Measurements from ENCODE around the gene CCSAP. TPM values are rescaled to one million over a fixed set of nuclear protein-coding genes. Genes with fewer than 3 reads are reported as not detected.

The CCSAP gene
- total RNA-seq, 1 experiment from 2014 or later, result 6.6 TPM

DNA sequence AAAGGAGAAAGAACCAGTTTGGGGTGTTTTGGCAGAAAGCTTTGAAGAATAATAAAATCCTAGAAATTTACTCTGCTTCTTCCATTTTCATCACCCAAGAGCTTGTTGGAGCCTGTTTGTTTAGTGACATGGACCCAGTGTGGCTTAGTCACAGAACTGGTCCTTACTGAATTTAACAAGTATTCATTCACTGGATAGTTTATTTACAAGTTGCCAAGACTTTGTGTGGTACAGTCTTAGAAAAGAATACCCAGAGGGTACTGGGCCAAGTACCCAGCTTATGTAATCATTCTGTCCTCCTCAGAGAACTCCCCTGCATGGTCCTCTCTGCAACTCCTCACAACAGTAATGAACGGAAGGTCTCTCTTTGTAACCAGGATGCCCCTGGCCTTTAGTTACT lies 55.6 kb downstream of the CCSAP start:
- no peak for DNase-seq (ENCODE audit: low spot score)

DNA sequence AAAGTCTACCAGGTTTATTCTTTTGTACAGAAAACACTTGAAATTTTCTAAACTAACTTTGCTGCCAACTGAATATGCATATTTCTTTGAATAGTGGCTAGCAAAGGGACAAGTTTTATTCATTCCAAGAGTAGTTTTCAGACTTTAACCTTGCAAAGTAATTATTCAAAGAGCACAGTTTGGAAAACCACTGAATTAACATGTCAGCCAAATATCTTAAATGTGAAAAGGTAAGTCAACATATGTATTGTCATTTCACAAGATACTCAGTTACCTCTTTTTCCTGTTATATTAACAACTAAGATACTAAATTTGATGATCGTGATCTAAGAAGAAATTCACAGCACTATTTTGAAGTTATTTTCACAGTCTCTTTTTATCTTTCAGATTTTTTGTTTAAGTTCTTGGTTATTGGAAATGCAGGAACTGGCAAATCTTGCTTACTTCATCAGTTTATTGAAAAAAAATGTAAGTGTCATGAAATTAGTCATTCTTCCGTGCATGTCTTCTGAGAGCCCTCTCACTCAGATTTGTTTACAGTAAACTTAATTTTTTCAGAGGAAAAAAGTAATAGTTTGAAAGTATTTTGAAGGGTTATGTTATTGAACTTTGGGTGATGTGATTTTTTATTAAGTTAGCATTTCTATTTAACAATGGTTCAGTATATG lies 56.6 kb downstream of the CCSAP start:
- no peak for DNase-seq (ENCODE audit: low spot score)

DNA sequence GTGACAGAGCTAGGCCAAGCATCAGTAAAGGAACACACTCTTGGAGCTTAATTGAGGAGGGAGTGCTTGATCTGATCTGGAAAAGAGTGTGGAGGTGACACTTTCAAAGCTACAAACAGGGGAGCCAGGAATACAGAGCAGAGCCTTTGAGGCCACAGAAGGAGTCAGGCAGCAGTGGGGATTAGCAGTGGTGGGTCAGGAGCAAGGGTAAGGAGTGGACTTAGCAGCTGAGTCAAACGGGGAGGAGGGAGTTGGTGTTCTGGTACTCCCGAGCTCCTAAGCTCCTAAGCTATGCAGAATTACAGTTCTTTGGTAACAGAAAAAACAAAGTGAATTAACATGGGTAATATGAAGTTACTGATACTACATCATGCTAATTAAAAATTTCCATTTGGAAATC lies 57.4 kb downstream of the CCSAP start:
- no peak for DNase-seq (ENCODE audit: low spot score)

DNA sequence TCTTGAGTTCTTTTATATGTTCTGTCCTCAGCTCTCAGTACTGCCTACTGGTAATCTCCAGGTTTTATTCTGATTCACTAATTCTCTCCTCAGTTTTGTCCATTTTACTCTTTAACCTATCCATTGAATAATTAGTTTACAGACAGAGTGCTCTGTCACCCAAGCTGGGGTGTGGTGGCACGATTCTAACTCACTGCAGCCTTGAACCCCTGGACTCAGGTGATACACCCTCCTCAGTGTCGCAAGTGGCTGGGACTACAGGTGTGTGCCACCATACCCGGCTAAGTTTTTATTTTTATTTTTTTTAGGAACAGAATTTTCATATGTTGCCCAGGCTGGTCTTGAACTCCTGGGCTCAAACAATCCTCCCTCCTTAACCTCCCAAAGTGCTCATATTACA lies 58.0 kb downstream of the CCSAP start:
- DNase-seq (ENCODE audit: low spot score), result no peak

DNA sequence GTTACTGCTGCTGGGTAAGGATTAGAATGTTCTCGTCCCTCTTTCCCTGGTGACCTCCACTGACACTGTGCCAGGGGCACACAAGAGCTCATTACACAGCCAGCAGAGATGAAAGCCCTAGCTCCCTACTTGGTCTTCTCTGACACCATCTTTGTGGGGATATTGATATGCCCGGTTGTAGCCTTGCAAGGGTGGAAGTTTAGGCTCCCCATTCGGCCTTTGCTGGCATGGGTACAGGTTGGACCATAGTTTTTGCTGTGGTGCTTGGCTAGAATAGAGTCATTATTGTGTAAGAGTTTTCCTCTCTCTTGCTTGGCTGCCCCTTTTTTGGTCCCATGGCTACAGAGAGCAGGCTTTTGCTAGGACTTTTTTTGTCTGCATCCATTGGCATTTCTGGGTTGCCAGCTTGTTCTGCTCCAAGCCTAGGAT lies 59.6 kb downstream of the CCSAP start:
- DNase-seq (ENCODE audit: low spot score), result no peak

DNA sequence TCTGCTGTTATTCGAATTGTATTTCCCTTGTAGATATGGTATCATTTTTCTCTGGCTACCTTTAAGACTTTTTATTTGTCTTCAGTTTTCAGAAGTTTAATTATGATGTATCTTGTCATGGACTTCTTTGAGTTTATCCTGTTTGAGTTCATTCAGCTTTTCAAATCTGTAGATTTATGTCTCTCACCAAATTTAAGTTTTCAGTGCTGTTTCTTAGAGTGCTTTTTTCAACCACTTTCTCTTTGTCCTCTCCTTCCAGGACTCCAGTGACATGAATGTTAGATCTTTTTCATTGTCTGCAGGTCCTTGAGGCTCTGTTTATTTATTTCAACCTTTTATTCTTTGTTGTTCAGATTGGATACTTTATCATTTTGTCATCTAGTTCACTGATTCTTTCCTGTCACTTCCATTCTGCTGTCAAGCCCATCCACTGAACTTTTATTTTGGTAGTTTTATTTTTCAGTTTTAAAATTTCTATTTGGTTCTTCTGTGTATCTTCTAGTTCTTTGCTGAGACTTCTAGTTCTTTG lies 60.5 kb downstream of the CCSAP start:
- DNase-seq (ENCODE audit: low spot score), result no peak

DNA sequence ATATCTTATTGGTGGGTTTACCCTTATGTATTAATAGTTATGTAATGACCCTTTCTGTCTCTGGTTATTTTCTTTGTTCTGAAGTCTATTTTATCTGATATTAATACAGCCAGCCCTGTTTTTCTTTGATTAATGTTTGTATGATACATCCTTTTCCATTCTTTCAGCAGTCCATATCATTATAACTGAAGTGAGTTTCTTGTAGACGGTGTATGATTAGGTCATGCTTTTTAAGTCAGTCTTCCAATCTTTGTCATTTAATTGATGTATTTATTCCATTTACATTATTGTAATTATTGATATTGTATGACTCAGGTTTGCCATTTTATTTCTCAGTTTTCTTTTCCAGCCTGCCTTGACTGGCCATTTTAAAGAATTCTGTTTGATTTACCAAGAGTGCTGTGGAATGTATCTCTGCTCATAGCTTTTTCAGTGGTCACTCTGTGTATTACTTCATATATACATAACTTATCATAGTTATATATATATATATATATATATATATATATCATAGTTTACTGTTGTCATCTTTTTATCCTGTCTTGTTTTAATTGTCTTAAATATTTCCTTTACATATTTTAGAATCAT lies 61.4 kb downstream of the CCSAP start:
- no peak for DNase-seq (ENCODE audit: low spot score)

DNA sequence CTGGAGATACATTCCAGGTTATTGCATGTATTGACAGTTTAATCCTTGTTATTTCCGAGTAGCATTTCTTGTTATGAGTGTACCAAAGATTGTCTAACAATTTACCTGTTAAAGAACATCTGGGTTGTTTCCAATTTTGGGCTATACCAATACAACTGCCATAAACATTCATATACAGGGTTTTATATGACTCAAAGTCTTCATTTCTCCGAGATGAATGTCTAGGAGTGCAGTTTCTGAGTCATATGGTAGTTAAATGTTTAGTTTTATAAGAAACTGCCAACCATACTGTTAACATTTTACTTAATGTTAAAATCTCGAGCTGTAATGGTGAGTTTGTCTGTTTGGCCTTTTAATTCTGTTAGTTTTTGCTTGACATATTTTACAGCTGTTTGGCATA lies 61.9 kb downstream of the CCSAP start:
- no peak for DNase-seq (ENCODE audit: low spot score)

DNA sequence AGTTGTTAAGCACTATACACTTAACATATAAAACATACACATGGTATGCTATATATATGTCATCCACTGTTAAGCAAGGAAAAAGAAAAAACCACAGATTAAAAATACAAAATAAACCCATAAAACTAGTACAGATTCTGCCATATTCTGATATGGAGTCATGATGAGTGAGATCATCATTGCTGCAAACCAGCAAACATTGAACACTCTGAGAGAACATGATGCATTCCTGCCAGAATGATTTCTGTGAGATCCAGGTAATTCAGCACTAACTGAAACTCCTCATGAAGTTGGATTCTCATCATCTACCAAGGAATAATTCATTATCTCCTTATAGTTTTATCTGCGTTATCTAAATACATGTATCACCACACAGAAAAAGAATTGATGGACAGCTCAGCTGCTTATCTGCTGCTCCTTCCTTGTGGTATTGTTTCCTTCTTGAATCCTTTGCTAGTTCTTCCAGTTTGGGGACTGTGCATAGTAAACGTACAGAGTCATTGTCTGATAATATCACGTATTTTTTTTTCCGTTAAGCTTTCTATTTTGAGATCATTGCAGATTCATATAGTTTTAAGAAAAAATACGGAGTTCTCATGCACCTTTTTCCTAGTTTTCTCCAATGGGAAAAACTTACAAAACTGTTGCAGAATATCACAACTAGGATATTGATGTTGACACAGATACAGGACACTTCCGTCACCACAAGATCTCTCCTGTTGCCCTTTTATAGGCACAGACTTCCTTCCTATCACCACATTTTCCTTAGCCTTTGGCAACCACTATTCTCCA lies 62.6 kb downstream of the CCSAP start:
- DNase-seq (ENCODE audit: low spot score), result no peak

DNA sequence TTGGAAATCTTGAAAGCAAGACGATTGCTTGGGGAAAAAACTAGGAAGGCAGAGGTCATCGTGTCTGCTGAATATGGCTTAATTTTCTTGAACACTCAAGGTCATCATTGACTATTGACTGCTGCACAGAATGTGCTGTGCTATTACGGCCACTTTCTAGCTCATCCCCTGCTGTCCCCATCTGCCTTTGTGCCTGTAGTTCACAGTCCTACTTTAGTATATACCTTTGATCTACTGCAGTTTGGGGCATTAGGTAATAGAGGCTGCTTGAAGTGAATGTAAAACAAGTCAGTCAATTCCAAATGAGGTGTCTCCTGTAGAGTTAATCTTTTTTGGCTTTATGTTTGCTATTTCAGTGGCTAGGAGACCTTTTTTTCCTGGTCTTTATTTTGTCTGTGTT lies 63.6 kb downstream of the CCSAP start:
- no peak for DNase-seq (ENCODE audit: low spot score)

DNA sequence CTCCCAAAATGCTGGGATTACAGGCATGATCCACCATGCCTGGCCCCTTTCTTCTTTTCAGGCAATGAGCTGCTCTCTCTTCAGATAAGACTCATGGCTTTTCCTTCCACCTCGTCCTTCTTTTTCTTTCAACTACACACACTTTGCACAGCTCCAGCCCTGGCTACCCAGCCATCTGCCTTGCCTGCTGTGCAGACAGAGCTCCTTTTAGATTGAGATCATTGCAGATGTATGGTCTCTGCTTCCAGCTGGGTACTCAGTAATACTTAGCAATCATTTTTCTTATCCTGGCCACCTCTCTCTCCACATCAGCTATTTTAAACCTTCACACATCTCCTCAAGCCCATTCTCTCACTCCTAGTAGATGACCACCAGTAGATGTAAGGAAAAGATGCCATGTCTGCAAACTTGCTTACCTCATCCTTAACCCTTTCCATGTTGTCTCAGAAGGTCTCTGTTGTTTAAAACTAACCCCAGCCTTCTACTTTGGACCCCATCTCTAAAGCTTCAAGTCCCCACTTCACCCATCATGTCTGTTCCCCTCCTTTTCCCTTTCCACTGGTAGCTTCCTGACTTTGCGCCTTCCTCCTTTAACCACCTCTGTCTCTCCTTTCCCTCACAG lies 64.6 kb downstream of the CCSAP start:
- no peak for DNase-seq (ENCODE audit: low spot score)

DNA sequence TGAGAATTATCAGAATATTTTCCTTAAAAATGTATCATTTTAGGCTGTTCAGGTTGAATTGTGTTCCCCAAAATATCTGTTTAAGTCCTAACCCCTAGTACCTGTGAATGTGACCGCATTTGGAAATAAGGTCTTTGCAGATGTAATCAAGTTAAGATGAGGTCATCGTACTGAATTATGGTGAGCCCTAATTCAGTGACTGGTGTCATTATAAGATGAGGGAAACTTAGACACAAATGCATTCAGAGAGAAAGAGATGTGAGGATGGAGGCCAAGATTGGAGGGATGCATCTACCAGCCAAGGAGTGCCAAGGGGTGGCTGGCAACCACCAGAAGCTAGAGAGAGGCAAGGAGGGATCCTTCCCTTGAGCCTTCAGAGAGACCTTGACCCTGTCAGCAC lies 67.8 kb downstream of the CCSAP start:
- DNase-seq (ENCODE audit: low spot score), result no peak

DNA sequence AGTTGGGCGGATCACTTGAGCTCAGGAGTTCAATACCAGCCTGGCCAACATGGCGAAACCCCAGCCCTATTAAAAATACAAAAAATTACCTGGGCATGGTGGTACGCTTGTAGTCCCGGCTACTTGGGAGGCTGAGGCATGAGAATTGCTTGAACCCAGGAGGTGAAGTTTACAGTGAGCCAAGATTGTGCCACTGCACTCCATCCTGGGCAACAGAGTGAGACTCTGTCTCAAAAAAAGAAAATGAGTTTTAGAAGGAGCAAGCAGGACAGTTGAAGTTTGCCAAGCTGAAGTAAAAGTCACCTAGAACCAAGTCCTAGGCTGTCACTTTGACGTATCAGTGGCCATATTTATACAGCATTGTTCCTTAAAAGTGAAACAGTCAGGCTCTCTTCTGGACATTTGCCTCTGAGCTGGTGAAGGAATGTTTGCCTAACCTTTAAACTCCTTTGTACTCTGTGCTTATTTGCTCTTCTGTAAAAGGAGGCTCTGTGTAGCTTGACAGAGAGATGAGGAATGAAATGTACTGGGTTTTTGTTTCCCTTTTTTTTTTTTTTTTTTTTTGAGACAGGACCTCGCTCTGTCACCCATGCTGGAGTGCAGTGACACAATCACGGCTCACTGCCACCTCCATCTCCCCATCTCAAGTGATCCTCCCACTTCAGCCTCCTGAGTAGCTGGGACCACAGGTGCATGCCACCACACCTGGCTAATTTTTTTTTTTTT lies 69.2 kb downstream of the CCSAP start:
- DNase-seq (ENCODE audit: low spot score), result peak; percentile 72

DNA sequence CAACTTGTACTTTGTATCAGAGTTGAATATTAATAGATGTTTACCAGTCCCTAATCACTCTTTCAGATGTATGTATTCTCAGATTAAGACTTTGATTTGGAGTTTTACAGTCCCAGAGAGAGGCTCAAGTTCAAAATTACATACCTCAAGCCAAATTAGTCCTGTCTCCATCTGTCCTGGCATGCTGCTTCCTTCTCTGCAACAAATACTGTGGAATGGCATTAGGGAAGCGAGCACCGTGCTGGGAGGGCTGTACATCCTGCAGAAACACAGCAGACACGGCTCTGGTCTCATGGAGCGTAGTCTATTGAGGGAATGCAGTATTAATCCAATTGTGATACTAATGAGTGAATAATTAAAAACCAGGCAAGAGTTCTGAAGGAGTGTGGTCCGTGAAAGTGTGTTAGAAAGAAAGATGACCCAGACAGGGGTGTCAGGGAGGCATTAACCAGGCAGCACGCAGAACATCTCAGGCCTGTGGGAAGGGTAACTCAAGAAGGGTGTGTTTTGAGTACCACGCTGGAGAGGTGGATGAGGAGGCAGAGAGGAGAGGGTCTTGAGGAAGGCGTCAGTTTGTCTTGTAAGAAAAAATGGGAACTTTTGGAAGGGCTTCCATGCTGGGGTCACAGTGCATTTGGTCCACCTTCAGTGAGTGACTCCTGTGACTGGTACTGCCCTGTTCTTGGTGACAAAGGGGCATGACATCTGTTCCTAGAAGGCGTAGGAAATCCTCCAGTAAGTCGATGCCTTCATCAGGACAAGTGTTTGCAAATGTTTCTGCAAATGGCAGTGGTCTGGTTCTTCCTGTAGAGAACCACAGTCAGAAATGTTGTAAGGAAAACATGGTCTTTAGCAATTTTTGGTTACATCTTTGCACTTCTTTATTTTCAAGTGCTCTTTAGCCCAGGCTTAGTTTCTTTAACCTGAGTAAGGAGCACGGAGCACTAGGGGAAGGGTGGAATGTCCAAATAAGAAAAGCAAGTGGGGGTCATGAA lies 70.4 kb downstream of the CCSAP start:
- peak; percentile 26 for DNase-seq (ENCODE audit: low spot score)

DNA sequence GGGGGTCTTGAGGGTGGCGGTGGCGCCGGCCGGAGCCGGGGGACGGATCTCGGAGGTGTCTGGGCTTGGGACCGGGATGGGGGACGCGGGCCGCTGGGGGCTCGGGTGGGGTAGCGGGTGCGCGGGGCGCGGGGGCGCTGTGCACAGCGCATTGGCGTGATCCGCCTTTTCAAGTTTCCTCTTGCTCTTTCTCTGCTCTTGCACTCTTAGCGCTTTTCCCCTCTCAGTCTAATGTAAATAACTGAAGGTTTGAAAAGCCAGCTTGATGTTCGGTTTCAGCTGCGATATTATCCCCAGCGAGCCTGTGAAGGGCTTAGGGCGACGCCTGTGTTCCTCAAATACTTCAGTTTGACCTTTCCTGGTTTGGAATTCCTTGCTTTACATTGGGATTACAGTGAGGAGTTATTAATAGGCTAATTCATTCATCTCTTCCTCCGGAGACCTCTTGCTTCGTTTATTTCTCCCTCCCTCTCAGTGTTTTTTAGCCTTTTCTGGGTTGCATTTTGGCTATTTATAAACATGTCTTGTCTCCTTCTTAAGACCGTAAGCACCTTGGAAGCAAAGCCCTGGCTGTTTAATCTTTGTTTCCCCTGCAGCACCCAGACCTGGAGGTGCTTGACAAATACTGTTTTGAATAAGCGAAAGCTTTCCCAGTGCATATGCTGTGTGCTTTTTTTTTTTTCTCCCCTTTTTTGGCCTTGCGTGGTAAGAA lies 71.2 kb downstream of the CCSAP start:
- DNase-seq (ENCODE audit: low spot score), result peak; percentile 53

Data from HT-29 (cell line).